GM23338 (cell line): ENCODE measurements around the gene PPP2R1A.

Experiments
- CREB1 ChIP-seq: fragments of 250-450 bp; sonication (Bioruptor Pico); IDR thresholded peaks from 2 replicates; pipeline ENCODE4 v1.5.0; 2020; ENCODE audit warnings: low read depth, mild to moderate bottlenecking, moderate library complexity
- CTCF ChIP-seq, 2 experiments: fragments of 200-600 bp in 1 of 2; sonication (generic) in 1 of 2; conservative IDR thresholded peaks; 2 replicates each; pipeline versions ENCODE4 v1.5.1 to v1.6.1; 2016 to 2017; ENCODE audit warnings: antibody characterized with exemption in 2 of 2, low read depth in 2 of 2, mild to moderate bottlenecking in 2 of 2, moderate library complexity in 1 of 2
- ETS1 ChIP-seq: IDR thresholded peaks from 2 replicates; pipeline ENCODE4 v1.6.1; 2016; ENCODE audit warnings: antibody characterized with exemption
- EZH2 ChIP-seq: fragments of 200-600 bp; sonication (generic); IDR thresholded peaks from one replicate; pipeline ENCODE4 v1.8.0; 2017; ENCODE audit warnings: antibody characterized with exemption, mild to moderate bottlenecking, low read depth; ENCODE audit not compliant: unreplicated experiment
- EZH2phosphoT487 ChIP-seq: fragments of 200-600 bp; sonication (generic); IDR thresholded peaks from one replicate; pipeline ENCODE4 v1.8.1; 2018; ENCODE audit warnings: antibody characterized with exemption; ENCODE audit not compliant: unreplicated experiment
- JUNB ChIP-seq: IDR thresholded peaks from one replicate; pipeline ENCODE4 v1.6.1; 2016; ENCODE audit warnings: antibody characterized with exemption; ENCODE audit not compliant: unreplicated experiment
- POLR2AphosphoS5 ChIP-seq: IDR thresholded peaks from 2 replicates; pipeline ENCODE4 v1.6.1; 2016; ENCODE audit warnings: antibody characterized with exemption, low read depth
- REST ChIP-seq: IDR thresholded peaks from one replicate; pipeline ENCODE4 v1.6.1; 2018; ENCODE audit warnings: antibody characterized with exemption; ENCODE audit not compliant: unreplicated experiment
- STAT1 ChIP-seq: IDR thresholded peaks from one replicate; pipeline ENCODE4 v1.6.1; 2016; ENCODE audit warnings: antibody characterized with exemption; ENCODE audit not compliant: unreplicated experiment
- ZNF114 ChIP-seq: fragments of 250-450 bp; sonication (Bioruptor Pico); IDR thresholded peaks from 2 replicates; pipeline ENCODE4 v1.5.0; 2020; ENCODE audit warnings: mild to moderate bottlenecking, moderate library complexity
- TF ChIP-seq, protein P1 (sequence below): fragments of 250-450 bp; sonication (Bioruptor Pico); IDR thresholded peaks from 2 replicates; pipeline ENCODE4 v1.5.0; 2020; ENCODE audit warnings: mild to moderate bottlenecking, moderate library complexity

GRCh38 chr19:52211203-52211602, 21.4 kb downstream of the PPP2R1A start:
- TF ChIP-seq CTCF (conservative IDR thresholded peaks at IDR 0.05; ENCODE audit: low read depth in 2 of 2) (no peak), JUNB (no peak), EZH2 (no peak), STAT1 (no peak), POLR2AphosphoS5 (no peak), ETS1 (no peak), REST (no peak), CREB1 (no peak), EZH2phosphoT487 (no peak), ZNF114 (CRISPR knock-in tag) (no peak)
- TF ChIP-seq, protein P1, sequence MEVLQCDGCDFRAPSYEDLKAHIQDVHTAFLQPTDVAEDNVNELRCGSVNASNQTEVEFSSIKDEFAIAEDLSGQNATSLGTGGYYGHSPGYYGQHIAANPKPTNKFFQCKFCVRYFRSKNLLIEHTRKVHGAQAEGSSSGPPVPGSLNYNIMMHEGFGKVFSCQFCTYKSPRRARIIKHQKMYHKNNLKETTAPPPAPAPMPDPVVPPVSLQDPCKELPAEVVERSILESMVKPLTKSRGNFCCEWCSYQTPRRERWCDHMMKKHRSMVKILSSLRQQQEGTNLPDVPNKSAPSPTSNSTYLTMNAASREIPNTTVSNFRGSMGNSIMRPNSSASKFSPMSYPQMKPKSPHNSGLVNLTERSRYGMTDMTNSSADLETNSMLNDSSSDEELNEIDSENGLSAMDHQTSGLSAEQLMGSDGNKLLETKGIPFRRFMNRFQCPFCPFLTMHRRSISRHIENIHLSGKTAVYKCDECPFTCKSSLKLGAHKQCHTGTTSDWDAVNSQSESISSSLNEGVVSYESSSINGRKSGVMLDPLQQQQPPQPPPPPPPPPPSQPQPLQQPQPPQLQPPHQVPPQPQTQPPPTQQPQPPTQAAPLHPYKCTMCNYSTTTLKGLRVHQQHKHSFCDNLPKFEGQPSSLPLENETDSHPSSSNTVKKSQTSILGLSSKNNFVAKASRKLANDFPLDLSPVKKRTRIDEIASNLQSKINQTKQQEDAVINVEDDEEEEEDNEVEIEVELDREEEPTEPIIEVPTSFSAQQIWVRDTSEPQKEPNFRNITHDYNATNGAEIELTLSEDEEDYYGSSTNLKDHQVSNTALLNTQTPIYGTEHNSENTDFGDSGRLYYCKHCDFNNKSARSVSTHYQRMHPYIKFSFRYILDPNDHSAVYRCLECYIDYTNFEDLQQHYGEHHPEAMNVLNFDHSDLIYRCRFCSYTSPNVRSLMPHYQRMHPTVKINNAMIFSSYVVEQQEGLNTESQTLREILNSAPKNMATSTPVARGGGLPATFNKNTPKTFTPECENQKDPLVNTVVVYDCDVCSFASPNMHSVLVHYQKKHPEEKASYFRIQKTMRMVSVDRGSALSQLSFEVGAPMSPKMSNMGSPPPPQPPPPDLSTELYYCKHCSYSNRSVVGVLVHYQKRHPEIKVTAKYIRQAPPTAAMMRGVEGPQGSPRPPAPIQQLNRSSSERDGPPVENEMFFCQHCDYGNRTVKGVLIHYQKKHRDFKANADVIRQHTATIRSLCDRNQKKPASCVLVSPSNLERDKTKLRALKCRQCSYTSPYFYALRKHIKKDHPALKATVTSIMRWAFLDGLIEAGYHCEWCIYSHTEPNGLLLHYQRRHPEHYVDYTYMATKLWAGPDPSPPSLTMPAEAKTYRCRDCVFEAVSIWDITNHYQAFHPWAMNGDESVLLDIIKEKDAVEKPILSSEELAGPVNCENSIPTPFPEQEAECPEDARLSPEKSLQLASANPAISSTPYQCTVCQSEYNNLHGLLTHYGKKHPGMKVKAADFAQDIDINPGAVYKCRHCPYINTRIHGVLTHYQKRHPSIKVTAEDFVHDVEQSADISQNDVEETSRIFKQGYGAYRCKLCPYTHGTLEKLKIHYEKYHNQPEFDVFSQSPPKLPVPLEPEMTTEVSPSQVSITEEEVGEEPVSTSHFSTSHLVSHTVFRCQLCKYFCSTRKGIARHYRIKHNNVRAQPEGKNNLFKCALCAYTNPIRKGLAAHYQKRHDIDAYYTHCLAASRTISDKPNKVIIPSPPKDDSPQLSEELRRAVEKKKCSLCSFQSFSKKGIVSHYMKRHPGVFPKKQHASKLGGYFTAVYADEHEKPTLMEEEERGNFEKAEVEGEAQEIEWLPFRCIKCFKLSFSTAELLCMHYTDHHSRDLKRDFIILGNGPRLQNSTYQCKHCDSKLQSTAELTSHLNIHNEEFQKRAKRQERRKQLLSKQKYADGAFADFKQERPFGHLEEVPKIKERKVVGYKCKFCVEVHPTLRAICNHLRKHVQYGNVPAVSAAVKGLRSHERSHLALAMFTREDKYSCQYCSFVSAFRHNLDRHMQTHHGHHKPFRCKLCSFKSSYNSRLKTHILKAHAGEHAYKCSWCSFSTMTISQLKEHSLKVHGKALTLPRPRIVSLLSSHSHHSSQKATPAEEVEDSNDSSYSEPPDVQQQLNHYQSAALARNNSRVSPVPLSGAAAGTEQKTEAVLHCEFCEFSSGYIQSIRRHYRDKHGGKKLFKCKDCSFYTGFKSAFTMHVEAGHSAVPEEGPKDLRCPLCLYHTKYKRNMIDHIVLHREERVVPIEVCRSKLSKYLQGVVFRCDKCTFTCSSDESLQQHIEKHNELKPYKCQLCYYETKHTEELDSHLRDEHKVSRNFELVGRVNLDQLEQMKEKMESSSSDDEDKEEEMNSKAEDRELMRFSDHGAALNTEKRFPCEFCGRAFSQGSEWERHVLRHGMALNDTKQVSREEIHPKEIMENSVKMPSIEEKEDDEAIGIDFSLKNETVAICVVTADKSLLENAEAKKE, result no peak
